ENCODE measurements around the gene USP15.

USP15 gene

DNA sequence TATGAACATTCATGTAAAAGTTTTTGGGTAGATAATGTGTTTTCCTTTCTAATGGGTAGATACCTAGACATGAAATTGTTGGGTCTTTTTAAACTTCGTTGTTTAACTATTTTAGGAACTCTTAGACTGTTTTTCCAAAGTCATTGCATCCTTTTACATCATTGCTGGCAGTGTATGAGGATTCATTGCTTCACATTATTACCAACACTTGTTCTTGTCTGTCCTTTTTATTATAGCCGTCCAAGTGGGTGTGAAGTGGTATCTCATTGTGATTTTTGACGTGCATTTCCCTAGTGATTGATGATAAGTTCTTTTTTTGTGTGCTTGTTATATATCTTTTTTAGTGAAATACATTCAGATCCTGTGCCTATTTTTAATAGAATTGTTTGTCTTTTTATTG lies 39.4 kb downstream of the USP15 start:
- TF ChIP-seq, protein P1, sequence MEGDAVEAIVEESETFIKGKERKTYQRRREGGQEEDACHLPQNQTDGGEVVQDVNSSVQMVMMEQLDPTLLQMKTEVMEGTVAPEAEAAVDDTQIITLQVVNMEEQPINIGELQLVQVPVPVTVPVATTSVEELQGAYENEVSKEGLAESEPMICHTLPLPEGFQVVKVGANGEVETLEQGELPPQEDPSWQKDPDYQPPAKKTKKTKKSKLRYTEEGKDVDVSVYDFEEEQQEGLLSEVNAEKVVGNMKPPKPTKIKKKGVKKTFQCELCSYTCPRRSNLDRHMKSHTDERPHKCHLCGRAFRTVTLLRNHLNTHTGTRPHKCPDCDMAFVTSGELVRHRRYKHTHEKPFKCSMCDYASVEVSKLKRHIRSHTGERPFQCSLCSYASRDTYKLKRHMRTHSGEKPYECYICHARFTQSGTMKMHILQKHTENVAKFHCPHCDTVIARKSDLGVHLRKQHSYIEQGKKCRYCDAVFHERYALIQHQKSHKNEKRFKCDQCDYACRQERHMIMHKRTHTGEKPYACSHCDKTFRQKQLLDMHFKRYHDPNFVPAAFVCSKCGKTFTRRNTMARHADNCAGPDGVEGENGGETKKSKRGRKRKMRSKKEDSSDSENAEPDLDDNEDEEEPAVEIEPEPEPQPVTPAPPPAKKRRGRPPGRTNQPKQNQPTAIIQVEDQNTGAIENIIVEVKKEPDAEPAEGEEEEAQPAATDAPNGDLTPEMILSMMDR (IDR thresholded peaks at IDR 0.05; ENCODE audit: low read depth, low read length): no peak
- no peaks in the 10 kb centered on the region for H3K4me1 ChIP-seq
- no peaks in the 10 kb centered on the region for H3K27me3 ChIP-seq
- no peaks in the 10 kb centered on the region for H3K9me3 ChIP-seq
- H3K36me3 ChIP-seq: peaks cover 39% of the 10 kb centered on the region
- DNase-seq: no peak
- no peak overlapping the region for H3K4me3 ChIP-seq (ENCODE audit: low read depth, low read length)

DNA sequence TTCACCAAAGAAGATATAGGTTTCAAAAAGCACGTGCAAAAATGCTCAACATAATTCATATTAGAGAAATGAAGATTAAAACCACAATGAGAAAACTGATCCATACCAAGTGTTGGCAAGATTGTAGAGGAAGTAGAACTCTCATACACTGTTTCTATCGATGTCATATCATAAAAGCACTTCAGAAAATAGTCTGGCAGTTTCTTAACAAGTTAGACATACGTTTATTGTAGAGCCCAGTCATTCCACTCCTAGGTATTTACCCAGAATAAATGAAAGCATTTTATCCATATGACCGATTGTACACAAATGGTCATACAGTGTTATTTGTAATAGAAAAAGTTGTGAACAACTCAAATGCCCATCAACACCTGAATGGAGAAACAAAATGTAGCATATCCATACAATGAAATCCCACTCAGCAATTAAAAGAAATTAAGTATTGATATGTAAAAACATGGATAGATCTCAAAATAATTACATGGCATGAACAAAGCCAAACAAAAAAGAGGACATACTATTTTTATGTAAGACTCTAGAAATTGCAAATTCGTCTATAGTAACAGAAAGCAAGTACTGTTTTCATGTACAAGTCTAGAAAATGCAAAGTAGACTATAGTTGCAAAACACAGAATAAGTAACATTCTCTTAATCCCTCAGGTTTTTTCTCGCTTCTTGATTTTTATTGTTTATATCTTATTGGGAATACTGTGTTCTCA lies 41.0 kb downstream of the USP15 start:
- H3K4me3 ChIP-seq (ENCODE audit: low read depth, low read length): no peak overlapping the region
- peaks cover 44% of the 10 kb centered on the region for H3K36me3 ChIP-seq
- H3K4me1 ChIP-seq: no peaks in the 10 kb centered on the region

DNA sequence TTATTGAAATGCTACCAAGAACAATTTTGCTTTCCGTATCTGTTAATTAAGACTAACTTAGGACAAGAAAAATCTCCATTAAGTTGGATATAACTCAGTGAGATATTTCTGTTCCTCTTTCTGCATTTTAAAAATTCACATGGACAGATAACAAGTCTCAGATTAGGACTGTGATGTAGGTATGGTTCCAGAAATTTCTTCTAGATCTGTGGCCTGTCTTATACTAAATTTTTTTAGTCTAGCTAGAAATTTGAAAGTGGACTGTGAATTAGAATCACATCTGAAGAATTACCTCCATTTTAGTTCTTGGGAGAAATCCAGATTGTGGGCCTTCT lies 41.6 kb downstream of the USP15 start:
- Histone ChIP-seq H3K9me3 (no peaks in the 10 kb centered on the region), H3K36me3 (peaks cover 40% of the 10 kb centered on the region), H3K4me3 (ENCODE audit: low read depth, low read length) (no peak overlapping the region), H3K4me1 (no peaks in the 10 kb centered on the region), H3K27me3 (no peaks in the 10 kb centered on the region)
- TF ChIP-seq, protein P1 (IDR thresholded peaks at IDR 0.05; ENCODE audit: low read depth, low read length): no peak
- no peak for DNase-seq

More for the DNA sequence above, 41.0 kb downstream of the USP15 start:
- no peak for DNase-seq
- TF ChIP-seq, protein P1 (IDR thresholded peaks at IDR 0.05; ENCODE audit: low read depth, low read length): no peak
- Histone ChIP-seq H3K9me3 (no peaks in the 10 kb centered on the region), H3K27me3 (no peaks in the 10 kb centered on the region)

DNA sequence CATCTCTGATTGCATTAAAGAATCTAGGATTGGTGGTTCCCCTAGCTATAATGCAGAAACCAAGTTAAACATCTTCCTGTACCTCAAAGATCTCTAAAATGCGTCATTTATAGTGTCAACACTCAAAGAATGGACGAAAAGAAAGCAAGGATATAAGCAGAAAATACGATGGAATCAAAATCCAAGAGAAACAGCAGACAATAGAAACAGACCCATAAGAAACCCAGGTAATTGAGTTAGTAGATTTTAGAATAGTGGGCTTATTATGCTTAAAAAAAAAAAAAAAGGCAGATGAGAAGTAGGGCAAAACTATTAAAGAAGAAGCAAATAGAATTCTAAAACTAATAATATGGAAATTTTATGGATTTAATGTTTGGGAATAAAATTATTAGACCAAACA lies 44.4 kb downstream of the USP15 start:
- Histone ChIP-seq H3K4me3 (ENCODE audit: low read depth, low read length) (no peak overlapping the region), H3K4me1 (no peaks in the 10 kb centered on the region), H3K36me3 (peaks cover 36% of the 10 kb centered on the region), H3K27me3 (no peaks in the 10 kb centered on the region), H3K9me3 (no peaks in the 10 kb centered on the region)
- no peak for DNase-seq
- TF ChIP-seq, protein P1 (IDR thresholded peaks at IDR 0.05; ENCODE audit: low read depth, low read length): no peak

DNA sequence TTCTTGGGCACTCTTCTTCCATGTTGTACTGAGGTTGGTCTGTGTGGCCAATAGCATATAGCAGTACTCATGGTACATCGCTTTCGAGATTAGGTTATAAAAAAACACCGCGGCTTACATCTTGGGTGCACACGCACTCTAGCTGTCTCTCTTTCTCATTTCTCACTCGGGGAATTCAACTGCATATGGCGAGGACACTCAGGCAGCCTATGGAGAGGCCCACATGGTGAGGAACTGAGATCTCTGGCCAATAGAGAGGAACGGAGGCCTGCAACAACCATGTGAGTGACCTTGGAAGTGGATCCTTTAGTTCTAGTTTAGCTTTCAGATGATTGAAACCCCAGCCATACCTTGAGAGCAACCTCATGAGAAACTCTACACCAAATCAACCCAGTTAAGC lies 45.6 kb downstream of the USP15 start:
- Histone ChIP-seq H3K4me1 (no peaks in the 10 kb centered on the region), H3K4me3 (ENCODE audit: low read depth, low read length) (no peak overlapping the region), H3K9me3 (no peaks in the 10 kb centered on the region), H3K36me3 (peaks cover 36% of the 10 kb centered on the region), H3K27me3 (no peaks in the 10 kb centered on the region)
- DNase-seq: no peak
- TF ChIP-seq, protein P1 (IDR thresholded peaks at IDR 0.05; ENCODE audit: low read depth, low read length): no peak

All from BE2C (cell line).